Measurements from ENCODE around the gene MRPL38.
"Not testable (repeated sequence)": the region's sequence is repeated elsewhere in the genome, so short reads cannot be mapped to it uniquely, and the experiment has no call there.

The MRPL38 gene

GRCh38 chr17:75874323-75875181 lies 30.1 kb downstream of the MRPL38 start:
- no peak for DNase-seq

- DNase-seq, result no peak
Observed at GRCh38 chr17:75873587-75874322, 30.9 kb downstream of the MRPL38 start.

- peak; percentile 23 for DNase-seq
Observed at GRCh38 chr17:75872434-75873351, 32.0 kb downstream of the MRPL38 start.

- DNase-seq, result not testable (repeated sequence)
Observed at GRCh38 chr17:75870228-75870627, 34.5 kb downstream of the MRPL38 start.

DNA sequence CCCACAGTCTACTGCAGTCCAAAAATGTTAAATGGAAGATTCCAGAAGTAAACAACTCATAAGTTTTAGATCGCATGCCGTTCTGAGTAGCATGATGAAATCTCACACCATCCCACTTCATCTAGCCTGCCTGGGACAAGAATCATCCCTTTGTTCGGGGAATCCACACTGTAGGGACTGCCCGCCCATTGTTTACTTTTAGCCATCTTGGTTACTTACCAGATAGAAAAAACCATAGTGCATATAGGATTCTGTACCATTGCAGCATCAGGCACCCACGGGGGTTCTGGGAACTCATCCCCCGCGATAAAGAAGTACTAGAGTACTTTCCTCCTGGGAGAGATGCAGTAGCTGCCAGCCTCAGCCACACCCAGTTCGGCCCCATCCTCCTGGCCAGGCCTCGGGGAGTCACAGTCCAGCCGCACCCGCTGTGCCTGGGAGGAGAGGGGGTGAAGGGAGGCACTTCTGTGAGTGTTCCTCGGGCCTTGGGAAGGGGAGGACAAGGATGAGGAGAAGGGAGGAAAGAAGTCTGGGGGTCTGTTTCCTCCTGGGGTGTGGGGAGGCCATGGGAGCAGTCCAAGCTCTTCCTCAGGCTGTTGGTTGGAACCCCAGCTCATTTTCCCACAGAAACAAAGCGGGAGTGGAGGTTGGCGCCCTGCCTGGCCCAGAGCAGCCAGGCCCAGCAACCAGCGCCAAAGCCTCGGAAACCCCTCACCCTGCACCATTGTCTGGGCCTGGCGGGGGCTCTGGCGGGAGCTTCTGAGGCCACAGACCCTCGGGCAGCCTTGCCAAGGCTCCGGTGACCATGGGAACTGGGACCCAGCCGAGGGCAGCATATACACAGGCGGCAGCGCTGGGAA lies 35.2 kb downstream of the MRPL38 start:
- DNase-seq, result no peak

GRCh38 chr17:75868730-75869281 lies 35.9 kb downstream of the MRPL38 start:
- DNase-seq, result not testable (repeated sequence)

DNA sequence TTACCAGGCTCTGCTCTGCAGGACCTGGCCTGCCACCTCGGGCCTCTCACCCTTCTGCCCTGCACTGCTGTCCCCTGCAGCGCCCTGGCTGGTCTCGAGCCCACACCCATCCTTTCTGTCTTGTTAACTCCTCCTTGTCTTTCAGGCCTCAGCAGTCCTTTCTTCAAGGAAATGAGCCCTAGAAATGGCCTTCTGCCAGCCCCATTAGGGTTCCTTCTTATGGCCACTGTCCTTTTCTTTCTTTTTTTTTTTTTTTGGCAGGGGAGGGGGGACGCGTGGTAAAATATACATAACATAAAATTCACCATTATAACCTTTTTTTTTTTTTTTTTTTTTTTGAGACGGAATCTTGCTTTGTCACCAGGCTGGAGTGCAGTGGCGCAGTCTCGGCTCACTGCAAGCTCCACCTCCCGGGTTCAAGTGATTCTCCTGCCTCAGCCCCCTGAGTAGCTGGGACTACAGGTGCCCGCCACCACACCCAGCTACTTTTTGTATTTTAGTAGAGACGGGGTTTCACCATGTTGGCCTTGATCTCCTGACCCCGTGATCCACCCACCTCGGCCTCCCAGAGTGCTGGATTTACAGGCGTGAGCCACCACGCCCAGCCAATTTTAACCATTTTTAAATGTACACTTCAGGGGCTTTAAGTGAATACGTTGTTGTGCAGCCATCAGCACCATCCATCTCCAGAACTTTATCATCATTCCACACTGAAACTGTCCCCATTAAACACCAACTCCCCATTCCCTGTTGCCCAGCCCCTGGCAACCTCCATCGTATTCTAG lies 39.1 kb downstream of the MRPL38 start:
- not testable (repeated sequence) for DNase-seq

DNA sequence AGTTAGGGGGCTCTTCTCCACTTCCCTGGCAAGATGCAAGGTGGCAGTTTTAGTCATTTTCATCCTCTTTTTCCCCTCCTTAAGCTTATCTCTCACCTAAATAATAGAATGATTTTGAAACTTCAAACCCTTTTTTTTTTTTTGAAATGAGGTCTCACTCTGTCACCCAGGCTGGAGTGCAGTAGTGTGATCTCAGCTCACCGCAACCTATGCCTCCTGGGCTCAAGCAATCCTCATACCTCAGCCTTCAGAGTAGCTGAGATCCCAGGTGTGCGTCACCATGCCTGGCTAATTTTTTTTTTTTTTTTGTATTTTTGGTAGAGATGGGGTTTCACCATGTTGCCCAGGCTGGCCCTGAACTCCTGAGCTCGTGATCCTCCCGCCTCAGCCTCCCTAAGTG lies 39.8 kb downstream of the MRPL38 start:
- DNase-seq, result not testable (repeated sequence)

- DNase-seq, result peak; percentile 29
Observed at GRCh38 chr17:75864448-75864871, 40.2 kb downstream of the MRPL38 start.

DNA sequence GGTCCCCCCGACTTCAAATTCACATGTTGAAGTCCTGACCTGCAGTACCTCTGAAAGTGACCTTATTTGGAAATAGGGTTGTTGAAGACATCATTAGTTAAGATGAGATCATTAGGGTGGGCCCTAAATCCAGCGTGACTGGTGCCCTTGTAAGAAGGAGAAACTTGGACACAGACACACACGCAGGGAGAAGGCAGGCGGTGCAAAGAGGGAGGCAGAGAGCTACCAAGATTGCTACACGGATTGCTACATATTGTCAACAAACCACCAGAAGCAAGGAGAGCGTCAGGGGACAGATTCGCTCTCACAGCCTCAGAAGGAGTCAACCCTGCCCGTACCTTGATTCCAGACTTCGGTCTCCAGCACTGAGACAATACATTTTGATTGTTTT lies 42.8 kb downstream of the MRPL38 start:
- no peak for DNase-seq

GRCh38 chr17:75859358-75859757 lies 45.3 kb downstream of the MRPL38 start:
- DNase-seq, result not testable (repeated sequence)

- peak; percentile 18 for DNase-seq
Observed at GRCh38 chr17:75856062-75856756, 48.5 kb downstream of the MRPL38 start.

- DNase-seq, result peak; percentile 100
Observed at GRCh38 chr17:75855310-75856061, 49.2 kb downstream of the MRPL38 start, which contains the start of gene WBP2. WBP2 (minus strand) TSS chr17:75855335; CDS start chr17:75855297, 38 bp downstream.

- no peak for DNase-seq
Observed at GRCh38 chr17:75854881-75855309, 49.8 kb downstream of the MRPL38 start.

DNA sequence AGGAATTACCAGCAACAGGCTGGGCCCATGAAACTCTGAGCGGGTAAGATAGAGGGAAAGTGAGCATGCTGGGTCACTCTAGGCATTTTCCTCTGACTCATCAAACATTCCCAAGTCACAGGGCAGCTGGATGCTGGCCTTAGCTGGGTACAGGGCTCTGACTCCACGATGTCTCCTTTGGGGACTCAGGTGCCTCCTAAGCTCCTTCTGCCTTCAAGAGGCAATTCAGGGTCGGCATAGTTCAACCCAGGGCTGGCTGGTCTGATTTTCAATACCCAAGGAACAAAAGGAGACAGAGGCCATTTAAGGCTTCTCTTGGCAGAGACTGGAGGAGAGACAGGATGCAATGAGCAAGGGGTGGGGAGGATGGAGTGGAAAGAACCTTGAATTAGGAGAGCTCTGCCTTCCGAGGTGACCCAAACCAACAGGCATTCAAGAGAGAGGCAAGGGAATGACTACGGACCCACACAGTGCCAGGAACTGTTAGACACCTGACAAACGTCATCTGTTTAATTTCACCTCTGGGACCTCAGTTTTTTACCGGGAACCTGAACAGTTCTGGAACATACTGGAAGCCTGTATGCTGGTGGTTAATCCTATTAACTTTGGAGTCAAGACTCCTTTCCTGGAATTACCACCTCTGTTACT lies 50.5 kb downstream of the MRPL38 start:
- DNase-seq, result no peak

- DNase-seq, result no peak
Observed at GRCh38 chr17:75853433-75853832, 51.3 kb downstream of the MRPL38 start.

DNA sequence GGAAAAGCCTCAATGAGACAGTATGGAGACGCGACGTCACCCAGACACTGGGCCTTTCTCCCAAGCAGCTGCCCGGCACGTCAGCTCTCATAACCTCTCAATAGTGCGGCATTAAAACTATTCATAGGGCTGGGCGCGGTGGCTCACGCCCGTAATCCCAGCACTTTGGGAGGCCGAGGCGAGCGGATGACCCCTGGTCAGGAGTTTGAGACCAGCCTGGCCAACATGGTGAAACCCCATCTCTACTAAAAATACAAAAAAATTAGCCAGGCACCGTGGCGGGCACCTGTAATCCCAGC lies 53.0 kb downstream of the MRPL38 start:
- DNase-seq, result not testable (repeated sequence)

- DNase-seq, result no peak
Observed at GRCh38 chr17:75850928-75851692, 53.6 kb downstream of the MRPL38 start.
